ENCODE results near the gene TACSTD2. TPM values are rescaled to one million over a fixed set of nuclear protein-coding genes. Genes with fewer than 3 reads are reported as not detected.

TACSTD2 gene
- polyA plus RNA-seq, 1 donor (not counting 4 experiments of a cell fraction or from before 2014, with no cell fraction given): 382 TPM

GRCh38 chr1:58590019-58590418, 13.0 kb upstream of the TACSTD2 start:
- no peak overlapping the region for H3K9ac ChIP-seq (ENCODE audit: control insufficient read depth, extremely low read depth, insufficient read depth, low read length)
- H2AFZ ChIP-seq (ENCODE audit: control insufficient read depth, low read length): no peak overlapping the region
- no peaks in the 10 kb centered on the region for H3K9me1 ChIP-seq (ENCODE audit: control insufficient read depth, extremely low read depth, insufficient read depth, low read length)
- peaks cover 49% of the 10 kb centered on the region for H3K4me1 ChIP-seq (ENCODE audit: control insufficient read depth, extremely low read depth, insufficient read depth, low read length)
- peaks cover 0 to 6% of the 10 kb centered on the region in 2 experiments for H3K36me3 ChIP-seq (ENCODE audit: control insufficient read depth in 2 of 2, extremely low read depth in 1 of 2, insufficient read depth in 2 of 2, low read length in 2 of 2)
- H3K27ac ChIP-seq (ENCODE audit: control insufficient read depth, insufficient read depth, low read length): no peak overlapping the region
- H3K4me2 ChIP-seq (ENCODE audit: control insufficient read depth, extremely low read depth, insufficient read depth, low read depth, low read length): no peak overlapping the region
- H3K4me3 ChIP-seq (ENCODE audit: control insufficient read depth in 2 of 3, extremely low read depth in 1 of 3, insufficient read depth in 2 of 3, low read depth in 1 of 3, low read length in 3 of 3): no peak overlapping the region
- FAIRE-seq (no peak), DNase-seq (ENCODE audit: low read depth, low spot score) (no peak)
- no peak for TF ChIP-seq EZH2 (IDR thresholded peaks at IDR 0.05; ENCODE audit: low read length)
- TF ChIP-seq, protein P1, sequence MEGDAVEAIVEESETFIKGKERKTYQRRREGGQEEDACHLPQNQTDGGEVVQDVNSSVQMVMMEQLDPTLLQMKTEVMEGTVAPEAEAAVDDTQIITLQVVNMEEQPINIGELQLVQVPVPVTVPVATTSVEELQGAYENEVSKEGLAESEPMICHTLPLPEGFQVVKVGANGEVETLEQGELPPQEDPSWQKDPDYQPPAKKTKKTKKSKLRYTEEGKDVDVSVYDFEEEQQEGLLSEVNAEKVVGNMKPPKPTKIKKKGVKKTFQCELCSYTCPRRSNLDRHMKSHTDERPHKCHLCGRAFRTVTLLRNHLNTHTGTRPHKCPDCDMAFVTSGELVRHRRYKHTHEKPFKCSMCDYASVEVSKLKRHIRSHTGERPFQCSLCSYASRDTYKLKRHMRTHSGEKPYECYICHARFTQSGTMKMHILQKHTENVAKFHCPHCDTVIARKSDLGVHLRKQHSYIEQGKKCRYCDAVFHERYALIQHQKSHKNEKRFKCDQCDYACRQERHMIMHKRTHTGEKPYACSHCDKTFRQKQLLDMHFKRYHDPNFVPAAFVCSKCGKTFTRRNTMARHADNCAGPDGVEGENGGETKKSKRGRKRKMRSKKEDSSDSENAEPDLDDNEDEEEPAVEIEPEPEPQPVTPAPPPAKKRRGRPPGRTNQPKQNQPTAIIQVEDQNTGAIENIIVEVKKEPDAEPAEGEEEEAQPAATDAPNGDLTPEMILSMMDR (optimal IDR thresholded peaks at IDR 0.05 in 1 of 3, IDR thresholded peaks at IDR 0.05 in 1 of 3, conservative IDR thresholded peaks at IDR 0.05 in 1 of 3; ENCODE audit: extremely low read depth in 1 of 3, insufficient read depth in 2 of 3, low read length in 3 of 3): no peak
- H3K79me2 ChIP-seq (ENCODE audit: control insufficient read depth, insufficient read depth, low read length): peaks cover 29% of the 10 kb centered on the region
- H3K27me3 ChIP-seq (ENCODE audit: control insufficient read depth, extremely low read depth, insufficient read depth, low read length): no peaks in the 10 kb centered on the region
- no peaks in the 10 kb centered on the region for H4K20me1 ChIP-seq (ENCODE audit: control insufficient read depth, extremely low read depth, insufficient read depth, low read length)
- dilution Hi-C loops (cut with MboI; ENCODE audit: extremely low pct_ligation_motif_present, low sequenced_read_pairs): no loop called here
- H3K9me3 ChIP-seq (ENCODE audit: control insufficient read depth, low read depth, low read length): no peaks in the 10 kb centered on the region

DNA sequence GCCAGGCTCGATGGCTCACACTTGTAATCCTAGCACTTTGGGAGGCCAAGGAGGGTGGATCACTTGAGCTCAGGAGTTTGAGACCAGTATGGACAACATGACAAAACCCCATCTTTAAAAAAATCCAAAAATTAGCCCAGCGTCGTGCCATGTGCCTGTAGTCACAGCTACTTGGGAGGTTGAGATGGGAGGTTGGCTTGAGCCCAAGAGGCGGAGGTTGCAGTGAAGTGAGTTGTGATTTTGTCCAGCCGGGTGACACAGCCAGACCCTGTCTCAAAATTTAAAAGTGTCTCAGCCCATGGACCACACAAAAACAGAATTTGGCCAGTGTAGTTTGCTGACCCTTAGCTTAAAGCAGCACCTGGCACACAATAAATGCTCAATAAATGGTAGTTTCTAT, 11.3 kb upstream of the TACSTD2 start:
- Histone ChIP-seq H3K9ac (ENCODE audit: control insufficient read depth, extremely low read depth, insufficient read depth, low read length) (no peak overlapping the region), H3K27me3 (ENCODE audit: control insufficient read depth, extremely low read depth, insufficient read depth, low read length) (no peaks in the 10 kb centered on the region), H4K20me1 (ENCODE audit: control insufficient read depth, extremely low read depth, insufficient read depth, low read length) (no peaks in the 10 kb centered on the region), H3K36me3 (ENCODE audit: control insufficient read depth in 2 of 2, extremely low read depth in 1 of 2, insufficient read depth in 2 of 2, low read length in 2 of 2) (peaks cover 0 to 2% of the 10 kb centered on the region in 2 experiments), H3K4me1 (ENCODE audit: control insufficient read depth, extremely low read depth, insufficient read depth, low read length) (peaks cover 65% of the 10 kb centered on the region), H2AFZ (ENCODE audit: control insufficient read depth, low read length) (peak overlapping the region; percentile 11), H3K79me2 (ENCODE audit: control insufficient read depth, insufficient read depth, low read length) (peaks cover 29% of the 10 kb centered on the region), H3K9me1 (ENCODE audit: control insufficient read depth, extremely low read depth, insufficient read depth, low read length) (no peaks in the 10 kb centered on the region), H3K27ac (ENCODE audit: control insufficient read depth, insufficient read depth, low read length) (no peak overlapping the region), H3K4me2 (ENCODE audit: control insufficient read depth, extremely low read depth, insufficient read depth, low read depth, low read length) (peak overlapping the region; percentile 14), H3K9me3 (ENCODE audit: control insufficient read depth, low read depth, low read length) (no peaks in the 10 kb centered on the region), H3K4me3 (ENCODE audit: control insufficient read depth in 2 of 3, extremely low read depth in 1 of 3, insufficient read depth in 2 of 3, low read depth in 1 of 3, low read length in 3 of 3) (no peak overlapping the region)
- TF ChIP-seq, protein P1 (optimal IDR thresholded peaks at IDR 0.05 in 1 of 3, IDR thresholded peaks at IDR 0.05 in 1 of 3, conservative IDR thresholded peaks at IDR 0.05 in 1 of 3; ENCODE audit: extremely low read depth in 1 of 3, insufficient read depth in 2 of 3, low read length in 3 of 3): no peak
- no peak for TF ChIP-seq EZH2 (IDR thresholded peaks at IDR 0.05; ENCODE audit: low read length)
- FAIRE-seq: no peak
- dilution Hi-C loops (cut with MboI; ENCODE audit: extremely low pct_ligation_motif_present, low sequenced_read_pairs): no loop called here
- DNase-seq (ENCODE audit: low read depth, low spot score): no peak

Data from keratinocyte (primary cell).